IPS-NIHi11 (cell line): ENCODE data around the gene MAPT.

Source experiments
- DNase-seq: peaks from one replicate; pipeline ENCODE4 v3.0.0; 2012; ENCODE audit warnings: mixed read lengths, low spot score

Gene MAPT

GRCh38 chr17:45973946-45974859 lies 79.8 kb downstream of the MAPT start:
- DNase-seq, result no peak

DNA sequence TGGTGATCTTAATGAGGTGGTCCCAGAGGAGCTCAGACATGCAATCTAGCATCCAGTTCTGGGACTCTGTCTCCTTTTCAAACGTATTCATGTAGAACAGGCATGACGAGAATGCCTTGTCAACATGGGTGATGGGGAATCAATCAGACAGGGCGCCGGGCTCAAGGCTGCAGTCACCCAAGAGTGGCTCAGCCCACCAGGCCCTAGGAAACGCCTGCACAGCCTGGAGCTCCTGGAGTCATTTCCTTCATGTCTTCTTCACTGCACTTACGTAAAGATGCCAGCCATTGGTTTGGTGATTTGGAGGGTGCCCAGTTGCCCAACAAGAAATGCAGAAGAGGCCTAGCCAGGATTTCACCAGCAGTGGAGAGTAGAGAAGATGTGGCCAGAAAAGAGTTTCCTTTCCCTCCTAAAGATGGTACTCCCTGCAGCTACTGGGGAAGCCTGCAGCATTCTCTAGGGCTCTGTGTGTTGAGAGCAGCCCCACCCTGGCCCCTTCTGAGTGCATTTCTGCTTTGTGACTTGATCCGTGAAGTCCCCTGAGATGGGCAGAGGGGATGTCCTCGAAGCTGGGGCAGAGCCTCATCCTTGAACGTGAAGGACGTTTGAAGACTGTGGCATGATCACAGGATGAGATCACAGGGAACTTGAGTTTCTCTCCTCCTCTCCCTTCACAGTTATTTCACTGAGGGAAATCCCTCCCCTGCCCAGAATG lies 80.7 kb downstream of the MAPT start:
- no peak for DNase-seq

- DNase-seq, result no peak
These were observed 81.4 kb downstream of the MAPT start for GRCh38 chr17:45975640-45976295.

GRCh38 chr17:45976391-45976754 lies 82.0 kb downstream of the MAPT start:
- DNase-seq, result no peak

DNA sequence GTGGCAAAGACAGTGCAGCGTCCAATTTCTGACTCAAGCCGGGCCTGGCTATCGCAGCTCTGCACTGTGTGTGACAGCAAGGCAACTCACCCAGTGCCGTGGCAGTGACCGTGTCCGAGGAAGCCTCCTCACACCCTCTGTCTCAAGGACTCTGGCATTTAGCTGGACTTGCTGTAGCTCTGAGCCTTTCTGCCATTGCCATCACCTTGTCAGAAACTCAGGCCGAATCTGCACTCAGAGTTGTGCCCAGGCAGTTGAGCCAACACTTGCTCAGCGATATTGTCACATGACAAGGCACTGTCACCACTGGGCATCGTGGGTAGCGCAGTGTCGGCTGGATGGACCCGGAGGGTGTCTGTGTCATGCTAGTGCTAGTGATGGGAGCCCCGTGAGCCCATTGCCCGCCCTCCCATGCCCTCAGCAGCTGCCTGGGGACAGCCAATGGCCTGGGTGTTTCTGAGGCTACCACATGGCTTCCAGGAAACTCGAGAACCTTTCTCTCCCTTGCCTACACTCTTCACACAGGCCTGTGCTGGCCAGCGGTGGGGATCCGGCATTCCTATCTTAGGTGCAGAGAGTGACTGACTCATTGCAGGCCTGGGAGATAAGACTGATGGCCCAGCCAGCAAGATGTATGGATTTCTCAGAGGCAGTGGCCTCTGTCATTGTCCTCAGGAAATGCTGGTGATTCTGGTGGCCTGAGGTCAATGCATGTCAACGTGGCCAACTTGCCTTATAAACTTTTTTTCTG lies 82.6 kb downstream of the MAPT start:
- DNase-seq, result no peak

- DNase-seq, result no peak
These were observed 83.1 kb downstream of the MAPT start for GRCh38 chr17:45977506-45977824.

GRCh38 chr17:45977976-45978626 lies 83.7 kb downstream of the MAPT start:
- DNase-seq, result no peak

DNA sequence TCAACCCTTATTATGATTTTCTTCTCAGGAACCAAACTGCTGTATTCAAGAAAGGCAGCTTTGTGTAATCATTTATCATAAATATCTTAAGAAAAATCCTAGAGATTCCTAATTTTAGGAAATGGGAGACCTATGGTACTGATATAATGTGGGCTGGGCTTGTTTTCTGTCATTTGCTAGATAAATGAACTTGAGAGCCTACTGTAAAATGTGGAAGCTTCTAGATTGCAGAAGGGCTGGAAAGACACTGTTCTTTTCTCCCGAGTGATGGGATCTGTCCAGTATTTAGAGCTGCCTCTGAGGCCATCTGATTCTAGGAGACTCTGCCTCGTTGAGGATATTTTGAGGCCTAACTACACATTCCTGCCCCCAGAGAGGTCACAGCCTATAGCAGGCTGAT lies 84.8 kb downstream of the MAPT start:
- DNase-seq, result no peak

GRCh38 chr17:45980855-45981254 lies 86.5 kb downstream of the MAPT start:
- DNase-seq, result no peak

- no peak for DNase-seq
These were observed 87.0 kb downstream of the MAPT start for GRCh38 chr17:45981306-45981705.

GRCh38 chr17:45982791-45983613 lies 88.6 kb downstream of the MAPT start:
- no peak for DNase-seq

DNA sequence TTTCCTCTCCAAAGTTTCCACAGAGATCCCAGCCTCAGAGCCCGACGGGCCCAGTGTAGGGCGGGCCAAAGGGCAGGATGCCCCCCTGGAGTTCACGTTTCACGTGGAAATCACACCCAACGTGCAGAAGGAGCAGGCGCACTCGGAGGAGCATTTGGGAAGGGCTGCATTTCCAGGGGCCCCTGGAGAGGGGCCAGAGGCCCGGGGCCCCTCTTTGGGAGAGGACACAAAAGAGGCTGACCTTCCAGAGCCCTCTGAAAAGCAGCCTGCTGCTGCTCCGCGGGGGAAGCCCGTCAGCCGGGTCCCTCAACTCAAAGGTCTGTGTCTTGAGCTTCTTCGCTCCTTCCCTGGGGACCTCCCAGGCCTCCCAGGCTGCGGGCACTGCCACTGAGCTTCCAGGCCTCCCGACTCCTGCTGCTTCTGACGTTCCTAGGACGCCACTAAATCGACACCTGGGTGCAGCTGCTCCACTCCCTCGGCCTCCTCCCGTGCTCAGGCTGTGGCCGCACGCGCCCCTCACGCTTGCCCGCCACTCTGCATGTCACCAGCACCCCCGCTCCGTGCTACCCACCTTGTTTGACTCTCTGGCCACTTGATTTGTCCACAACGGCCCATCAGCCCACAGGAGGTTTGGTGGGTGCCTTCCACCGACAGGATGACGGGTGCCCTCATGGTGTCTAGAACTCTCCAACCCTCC lies 89.4 kb downstream of the MAPT start:
- DNase-seq, result peak; percentile 54

DNA sequence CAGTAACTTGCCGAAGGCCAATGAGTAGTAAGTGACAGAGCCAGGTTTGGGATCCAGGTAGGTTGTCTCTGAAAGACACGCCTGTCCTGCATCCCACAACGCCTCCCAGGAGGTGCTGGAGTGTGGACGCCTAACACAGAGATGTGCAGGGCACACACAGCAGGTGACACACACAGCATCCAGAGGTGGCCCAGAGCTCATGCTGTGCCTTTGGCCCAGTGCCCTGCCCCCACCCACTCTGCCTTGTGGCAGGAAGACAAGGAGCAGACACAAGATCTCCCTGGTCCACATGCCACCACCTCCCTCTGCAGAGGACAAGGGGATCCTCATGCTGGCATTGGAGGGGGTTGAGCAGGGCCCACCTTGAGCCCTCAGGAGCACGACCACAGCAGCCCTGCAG lies 90.0 kb downstream of the MAPT start:
- no peak for DNase-seq

DNA sequence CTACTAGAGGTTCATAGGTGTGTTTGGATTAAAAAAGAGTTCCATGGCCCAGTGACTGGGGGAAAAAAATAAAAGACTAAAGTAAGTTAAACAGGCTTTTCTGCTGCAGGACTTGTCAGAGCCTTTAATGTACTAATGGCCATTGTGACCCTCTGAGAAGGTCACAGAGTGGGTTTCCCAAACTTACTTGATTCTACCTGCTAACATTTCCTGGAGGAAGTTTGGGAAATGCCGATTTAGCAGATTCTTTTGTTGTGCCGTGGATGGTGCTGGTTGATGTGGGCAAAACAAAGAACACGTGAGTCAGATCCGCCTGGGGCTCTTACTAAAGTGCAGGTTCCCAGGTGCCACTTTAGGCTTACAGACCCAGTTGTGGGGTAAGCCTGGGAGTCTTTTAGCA lies 91.1 kb downstream of the MAPT start:
- no peak for DNase-seq

DNA sequence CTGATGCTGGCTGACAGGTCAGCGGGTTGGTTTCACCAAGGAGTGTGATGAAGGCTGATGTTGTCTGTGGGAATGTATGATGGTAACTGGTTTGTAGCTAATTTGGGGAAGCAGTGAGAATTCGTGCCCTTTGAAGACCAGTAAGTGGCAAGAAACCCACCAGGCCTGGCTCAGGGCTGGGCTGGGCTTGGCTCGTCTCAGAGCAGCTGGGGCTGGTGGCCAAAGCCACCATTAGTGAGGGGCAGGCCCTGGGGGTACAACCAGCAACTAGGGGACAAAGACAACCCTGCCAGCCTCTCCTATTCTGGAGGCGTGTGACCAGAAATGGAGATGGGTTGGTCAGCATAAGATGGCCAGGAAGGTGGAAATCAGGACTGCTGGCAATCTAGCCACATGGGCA lies 91.7 kb downstream of the MAPT start:
- no peak for DNase-seq

- DNase-seq, result no peak
These were observed 93.4 kb downstream of the MAPT start for GRCh38 chr17:45987706-45988105.

GRCh38 chr17:45989759-45990158 lies 95.4 kb downstream of the MAPT start:
- DNase-seq, result no peak

- DNase-seq, result no peak
These were observed 96.5 kb downstream of the MAPT start for GRCh38 chr17:45990886-45991285.

GRCh38 chr17:45991341-45991740 lies 97.0 kb downstream of the MAPT start:
- DNase-seq, result no peak

DNA sequence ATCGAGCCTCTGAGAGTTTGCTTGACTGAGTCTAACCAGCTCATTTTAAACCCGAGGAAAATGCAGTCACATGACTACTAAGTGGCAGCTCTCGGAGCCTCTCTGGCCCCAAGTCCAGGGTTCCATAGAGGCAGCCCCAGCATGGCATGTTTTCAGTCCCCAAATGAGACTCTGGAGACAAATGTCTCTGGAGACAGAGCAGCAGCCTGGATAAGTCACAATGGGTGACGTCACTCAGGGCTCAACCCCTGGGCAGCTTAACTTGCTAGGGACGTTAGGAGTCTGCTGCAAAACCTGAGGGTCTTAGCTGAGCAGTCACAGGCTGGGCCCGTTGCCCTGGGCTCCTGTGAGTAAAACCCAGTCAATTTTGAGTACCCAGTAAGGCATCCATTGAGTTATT lies 97.8 kb downstream of the MAPT start:
- no peak for DNase-seq
